GM21529 (cell line): ENCODE data around the gene KRT78.

Experiments
- ATAC-seq: cut with Tn5 transposase; IDR thresholded peaks from one replicate; pipeline ENCODE4 v1.9.1; 2021; ENCODE audit not compliant: unreplicated experiment

Gene KRT78

DNA sequence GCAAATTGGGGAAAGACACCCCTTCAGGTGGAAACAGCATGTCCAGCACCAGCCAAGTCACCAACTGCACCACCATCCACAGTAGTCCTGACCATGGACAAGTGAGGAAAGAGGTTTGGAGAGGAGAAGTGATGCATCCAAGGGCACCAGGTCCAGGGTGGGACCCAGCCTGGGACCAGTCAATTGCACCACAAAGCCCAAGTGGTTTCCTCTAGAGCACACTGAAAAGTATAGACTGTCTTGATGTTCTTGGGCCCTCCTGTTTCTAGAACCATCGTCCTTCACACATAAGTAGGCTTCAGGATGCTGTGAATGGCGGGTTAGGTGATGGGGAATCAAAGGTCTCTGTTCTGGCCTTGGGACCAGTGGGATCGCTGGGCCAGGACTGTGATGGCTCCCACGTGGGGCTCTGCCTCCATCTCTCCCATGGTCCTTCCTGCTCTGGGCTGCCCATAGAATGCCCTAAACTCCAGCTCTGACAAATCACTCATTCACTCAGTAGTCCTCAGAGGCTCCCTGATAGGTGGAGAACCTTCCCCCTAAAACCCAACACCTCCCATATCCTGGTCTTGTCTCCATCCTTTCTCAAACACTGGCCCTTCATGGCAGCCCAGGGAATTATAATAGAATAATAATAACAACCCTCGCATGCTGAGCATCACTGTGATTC lies 23.9 kb downstream of the KRT78 start:
- ATAC-seq = no peak

- ATAC-seq = no peak
Measured at GRCh38 chr12:52823761-52824450, 24.9 kb downstream of the KRT78 start.

DNA sequence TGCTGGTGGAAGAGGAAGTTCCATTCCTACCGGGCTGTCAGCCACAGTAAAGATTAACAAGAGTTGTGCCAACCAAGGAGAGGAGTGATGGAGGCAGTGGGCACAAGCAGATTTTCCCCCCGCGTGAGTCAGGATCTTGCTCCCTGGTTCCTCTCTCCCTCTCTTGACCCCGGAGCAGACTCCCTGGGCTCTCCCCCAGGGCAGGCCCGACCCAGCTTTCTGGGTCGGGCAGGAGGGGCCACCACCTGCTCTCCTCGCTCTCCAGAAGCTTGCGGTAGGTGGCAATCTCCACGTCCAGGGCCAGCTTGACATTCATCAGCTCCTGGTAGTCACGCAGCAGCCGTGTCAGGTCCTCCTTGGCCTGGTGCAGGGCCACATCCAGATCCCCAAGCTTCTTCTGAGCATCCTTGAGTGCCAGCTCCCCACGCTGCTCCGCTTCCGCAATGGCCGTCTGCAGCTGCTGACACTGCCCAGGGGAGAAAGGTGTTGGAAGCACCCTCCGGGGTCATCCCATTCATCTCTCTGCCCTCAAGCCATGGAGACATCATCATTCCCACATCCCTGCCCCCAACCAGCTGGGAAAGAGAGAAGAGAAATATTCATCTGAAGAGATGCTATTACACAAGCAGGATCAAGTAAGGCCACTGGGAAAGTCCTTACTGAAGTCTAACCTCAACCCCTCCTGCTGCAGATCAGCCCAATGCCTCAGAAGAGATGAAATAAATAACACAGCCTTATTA lies 25.9 kb downstream of the KRT78 start:
- ATAC-seq = no peak

DNA sequence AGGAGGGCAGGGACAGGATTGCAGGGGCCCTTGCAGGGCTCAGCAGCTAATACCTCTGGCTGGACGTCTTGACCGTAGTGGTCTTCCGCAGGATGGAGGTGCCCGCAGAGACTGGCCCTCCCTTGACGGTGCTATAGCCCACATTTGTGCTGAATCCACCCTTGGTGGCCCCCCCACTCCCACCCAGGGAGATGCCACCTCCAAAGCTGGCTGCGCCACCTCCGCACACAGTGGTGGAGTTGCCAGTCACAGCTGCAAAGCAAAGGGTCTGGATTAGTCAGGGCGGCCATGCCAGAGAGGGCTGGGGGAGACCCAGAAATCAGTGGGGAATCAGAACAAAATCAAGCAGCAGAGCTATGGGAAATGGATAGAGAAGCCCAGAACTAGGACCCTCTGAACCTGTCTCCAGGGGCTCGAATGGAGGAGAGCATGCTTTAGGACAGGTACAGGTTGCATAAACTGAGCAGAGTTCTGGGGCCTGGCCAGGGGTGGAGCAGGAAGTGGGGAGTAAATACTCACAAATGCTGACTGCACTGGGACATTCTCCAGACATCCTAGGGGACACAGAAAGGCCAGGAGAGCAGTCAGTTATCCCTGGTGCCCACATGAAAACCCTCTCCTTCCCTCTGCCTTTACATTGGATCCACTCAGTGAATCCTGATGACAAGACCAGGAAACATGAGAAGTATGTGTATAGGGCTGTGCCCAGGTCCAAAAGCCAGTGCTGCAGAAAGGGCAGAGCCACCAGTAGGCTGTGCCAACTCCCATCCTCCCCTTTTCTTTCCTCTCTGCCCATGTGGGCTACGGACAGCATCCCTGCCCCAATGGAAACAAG lies 26.8 kb downstream of the KRT78 start:
- no peak for ATAC-seq

- no peak for ATAC-seq
Measured at GRCh38 chr12:52821071-52821730, 27.6 kb downstream of the KRT78 start.

GRCh38 chr12:52820521-52820920 lies 28.3 kb downstream of the KRT78 start:
- no peak for ATAC-seq

GRCh38 chr12:52819731-52820510 lies 28.9 kb downstream of the KRT78 start:
- no peak for ATAC-seq

- ATAC-seq = no peak
Measured at GRCh38 chr12:52818887-52819420, 29.8 kb downstream of the KRT78 start.

- no peak for ATAC-seq
Measured at GRCh38 chr12:52818388-52818787, 30.4 kb downstream of the KRT78 start.

GRCh38 chr12:52817699-52818238 lies 31.0 kb downstream of the KRT78 start:
- ATAC-seq = no peak

DNA sequence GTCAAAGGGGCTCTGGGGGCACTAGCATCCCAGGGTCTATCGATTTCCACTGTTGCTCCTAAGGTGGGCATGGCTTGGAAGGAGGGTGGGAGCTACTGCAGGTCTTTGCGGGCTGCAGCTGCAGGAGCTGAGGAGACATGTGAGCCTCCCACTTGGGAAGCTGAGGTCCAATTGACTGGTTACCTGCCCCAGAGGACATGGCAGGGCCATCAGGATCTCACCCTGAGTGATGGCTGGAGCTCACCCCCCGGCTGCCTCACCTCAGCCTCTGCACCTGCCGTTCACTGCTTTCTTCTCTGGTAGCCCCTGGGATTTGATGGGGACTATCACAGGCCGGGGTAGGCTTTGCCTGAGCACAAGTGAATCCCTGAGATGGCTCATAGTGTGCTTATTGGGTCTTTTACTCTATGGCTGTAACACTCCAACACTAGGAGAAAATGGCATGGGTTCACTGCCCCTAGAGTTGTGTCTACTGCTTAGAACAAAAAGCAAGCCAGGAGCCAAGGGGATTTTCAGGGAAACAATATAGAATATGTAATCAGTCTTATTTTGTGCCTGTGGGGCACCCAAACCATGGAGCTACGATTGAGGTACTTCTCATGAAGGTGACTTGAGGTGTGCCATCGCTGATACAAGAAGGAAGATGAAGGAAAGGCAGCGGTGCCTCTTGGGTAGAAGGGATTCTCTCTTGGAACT lies 31.6 kb downstream of the KRT78 start:
- ATAC-seq = no peak

DNA sequence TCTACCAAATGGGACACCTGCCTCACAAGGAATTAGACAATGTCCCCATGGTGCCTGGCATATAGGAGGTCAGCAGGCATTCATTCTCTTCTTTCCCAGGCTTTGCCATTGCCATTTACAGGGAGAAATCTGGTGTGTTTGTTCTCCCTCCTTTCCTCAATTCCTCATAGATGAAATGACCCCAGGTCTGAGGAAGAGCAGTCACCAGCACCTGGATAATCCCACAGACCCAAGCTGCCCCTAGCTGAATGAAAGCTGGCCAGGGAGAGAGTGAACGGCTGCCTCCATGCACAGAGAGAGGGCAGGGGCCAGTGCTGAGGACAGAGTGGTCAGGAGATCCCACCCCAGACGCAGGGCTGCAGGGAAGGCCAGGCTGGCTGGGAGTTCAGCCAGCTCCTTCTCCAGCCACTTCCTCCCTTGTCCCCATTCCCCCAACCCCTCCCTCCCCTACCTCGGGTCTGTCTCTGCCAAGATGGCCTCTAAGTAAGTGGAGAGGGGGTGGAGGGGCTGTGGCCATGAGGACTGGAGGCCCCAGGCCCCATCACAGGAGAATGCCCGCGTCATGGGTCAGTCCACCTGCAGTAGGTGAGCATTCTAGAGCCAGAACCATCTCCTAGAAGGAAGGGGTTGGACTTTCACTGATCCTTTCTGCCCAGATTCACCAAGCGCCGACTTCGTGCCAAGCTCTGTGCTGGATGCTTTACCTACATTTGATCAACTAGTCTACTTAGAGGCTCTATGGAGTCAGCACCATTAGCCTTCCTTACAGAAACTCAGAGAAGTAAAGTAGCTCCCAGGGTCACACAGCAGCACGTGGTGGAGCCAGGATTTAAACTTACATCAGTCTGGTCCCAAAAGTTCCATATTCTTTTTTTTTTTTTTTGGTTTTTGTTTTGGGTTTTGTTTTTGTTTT lies 32.9 kb downstream of the KRT78 start:
- no peak for ATAC-seq

DNA sequence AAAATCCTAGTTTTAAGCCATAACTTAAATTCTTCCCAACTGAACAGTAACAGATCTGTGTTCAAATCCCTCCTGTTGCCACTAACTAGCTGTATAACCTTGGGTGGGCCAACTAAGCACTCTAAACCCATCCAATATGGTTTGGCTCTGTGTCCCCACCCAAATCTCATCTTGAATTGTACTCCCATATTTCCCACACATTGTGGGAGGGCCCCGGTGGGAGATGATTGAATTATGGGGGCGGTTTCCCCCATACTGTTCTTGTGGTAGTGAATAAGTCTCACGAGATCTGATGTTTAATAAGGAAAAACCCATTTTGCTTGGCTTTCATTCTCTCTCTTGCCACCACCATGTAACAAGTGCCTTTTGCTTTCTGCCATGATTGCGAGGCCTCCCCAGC lies 33.6 kb downstream of the KRT78 start:
- no peak for ATAC-seq

- ATAC-seq = no peak
Measured at GRCh38 chr12:52814710-52815155, 34.1 kb downstream of the KRT78 start.

- ATAC-seq = no peak
Measured at GRCh38 chr12:52813885-52814709, 34.7 kb downstream of the KRT78 start, which contains the start of gene KRT4. Gene KRT4 (minus strand): TSS chr12:52814116. CDS start chr12:52814058, 58 bp downstream.

- ATAC-seq = no peak
Measured at GRCh38 chr12:52813203-52813819, 35.5 kb downstream of the KRT78 start.
